ENCODE results near the gene DCTN3.

- no peak for TF ChIP-seq GATA3 (IDR thresholded peaks at IDR 0.05; ENCODE audit: low read depth, low read length)
- no peak for TF ChIP-seq GATA2 (IDR thresholded peaks at IDR 0.05; ENCODE audit: low read depth, low read length)
Measured at GRCh38 chr9:34587271-34587670, 33.0 kb downstream of the DCTN3 start.
